Tibial nerve (tissue), 4 donors: ENCODE data around the gene NOXRED1.

Experiments
- EP300 ChIP-seq, 2 donors: sonication (generic); formaldehyde crosslinking; IDR thresholded peaks; one replicate each; pipeline ENCODE4 v1.6.1; 2017; ENCODE audit warnings: antibody characterized with exemption in 2 of 2, mild to moderate bottlenecking in 1 of 2
- POLR2A ChIP-seq, 2 donors: fragments of 450-650 bp; IDR thresholded peaks; one replicate each; pipeline ENCODE4 v1.6.1; 2017; ENCODE audit warnings: antibody characterized with exemption in 2 of 2, mild to moderate bottlenecking in 2 of 2, moderate library complexity in 2 of 2
- TF ChIP-seq, protein P1 (sequence below), 5 experiments: fragments of 200-600 bp in 3 of 5; fragments of 450-650 bp in 2 of 5; sonication (generic) in 3 of 5; IDR thresholded peaks; one replicate each; pipeline ENCODE4 v1.5.1; 2016 to 2019; ENCODE audit warnings: antibody characterized with exemption in 5 of 5, mild to moderate bottlenecking in 3 of 5, moderate library complexity in 2 of 5

DNA sequence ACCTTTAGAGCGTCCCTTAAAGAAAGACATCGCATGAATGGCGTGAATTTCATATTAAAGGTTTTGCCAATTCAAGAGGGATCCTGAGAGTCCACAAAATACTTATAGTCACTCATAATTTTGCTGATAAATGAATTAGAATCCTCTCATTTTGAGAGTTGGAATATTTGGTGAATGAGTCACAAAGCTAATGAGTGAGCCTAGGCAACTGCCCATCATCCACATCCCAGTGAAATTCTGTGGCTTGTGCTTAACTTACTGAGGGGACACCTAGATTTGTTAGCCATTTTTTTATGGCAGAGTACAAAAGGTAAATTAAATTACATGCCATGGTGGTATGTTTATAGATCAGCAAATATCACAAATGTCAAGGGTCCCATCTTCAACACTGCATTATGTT lies 12.7 kb upstream of the NOXRED1 start:
- TF ChIP-seq, protein P1, sequence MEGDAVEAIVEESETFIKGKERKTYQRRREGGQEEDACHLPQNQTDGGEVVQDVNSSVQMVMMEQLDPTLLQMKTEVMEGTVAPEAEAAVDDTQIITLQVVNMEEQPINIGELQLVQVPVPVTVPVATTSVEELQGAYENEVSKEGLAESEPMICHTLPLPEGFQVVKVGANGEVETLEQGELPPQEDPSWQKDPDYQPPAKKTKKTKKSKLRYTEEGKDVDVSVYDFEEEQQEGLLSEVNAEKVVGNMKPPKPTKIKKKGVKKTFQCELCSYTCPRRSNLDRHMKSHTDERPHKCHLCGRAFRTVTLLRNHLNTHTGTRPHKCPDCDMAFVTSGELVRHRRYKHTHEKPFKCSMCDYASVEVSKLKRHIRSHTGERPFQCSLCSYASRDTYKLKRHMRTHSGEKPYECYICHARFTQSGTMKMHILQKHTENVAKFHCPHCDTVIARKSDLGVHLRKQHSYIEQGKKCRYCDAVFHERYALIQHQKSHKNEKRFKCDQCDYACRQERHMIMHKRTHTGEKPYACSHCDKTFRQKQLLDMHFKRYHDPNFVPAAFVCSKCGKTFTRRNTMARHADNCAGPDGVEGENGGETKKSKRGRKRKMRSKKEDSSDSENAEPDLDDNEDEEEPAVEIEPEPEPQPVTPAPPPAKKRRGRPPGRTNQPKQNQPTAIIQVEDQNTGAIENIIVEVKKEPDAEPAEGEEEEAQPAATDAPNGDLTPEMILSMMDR (IDR thresholded peaks at IDR 0.05) = no peak
- TF ChIP-seq POLR2A (IDR thresholded peaks at IDR 0.05) (no peak), EP300 (IDR thresholded peaks at IDR 0.05) (no peak)
